Liver (tissue), 9 donors: ENCODE results near the gene PACS1. TPM values are rescaled to one million over a fixed set of nuclear protein-coding genes. Genes with fewer than 3 reads are reported as not detected.

Experiments used
- DNase-seq: peaks from one replicate; pipeline ENCODE4 v3.0.0-alpha.2; 2017; ENCODE audit warnings: low spot score
- H3K27ac ChIP-seq, 2 donors: one replicate each; pipeline ENCODE4 v1.7.0; 2013; ENCODE audit warnings: inconsistent platforms in 2 of 2, low read length in 2 of 2, control low read depth in 1 of 2, low read depth in 1 of 2, mild to moderate bottlenecking in 1 of 2
- H3K27me3 ChIP-seq, 4 donors: one replicate each; pipeline versions ENCODE4 v1.6.1 to v1.7.0; 2013; ENCODE audit warnings: low read length in 3 of 4, inconsistent platforms in 1 of 4, mild to moderate bottlenecking in 1 of 4, moderate library complexity in 1 of 4; ENCODE audit not compliant: control insufficient read depth in 4 of 4, insufficient read depth in 4 of 4
- H3K36me3 ChIP-seq, 4 donors: one replicate each; pipeline versions ENCODE4 v1.6.1 to v1.7.0; 2013; ENCODE audit warnings: low read length in 3 of 4, mild to moderate bottlenecking in 3 of 4, low read depth in 1 of 4, moderate library complexity in 1 of 4; ENCODE audit not compliant: control insufficient read depth in 4 of 4, insufficient read depth in 3 of 4
- H3K4me1 ChIP-seq, 4 donors: one replicate each; pipeline versions ENCODE4 v1.6.1 to v1.7.0; 2013; ENCODE audit warnings: low read length in 3 of 4, mild to moderate bottlenecking in 3 of 4, moderate library complexity in 1 of 4; ENCODE audit not compliant: control insufficient read depth in 4 of 4, insufficient read depth in 4 of 4
- H3K4me3 ChIP-seq, 3 donors: one replicate each; pipeline versions ENCODE4 v1.6.1 to v1.7.0; 2013; ENCODE audit warnings: low read length in 3 of 3, control low read depth in 1 of 3, low read depth in 1 of 3, mild to moderate bottlenecking in 1 of 3
- H3K9ac ChIP-seq, 2 donors: one replicate each; pipeline ENCODE4 v1.7.0; 2013; ENCODE audit warnings: low read length in 2 of 2, mild to moderate bottlenecking in 2 of 2, moderate library complexity in 2 of 2, control low read depth in 1 of 2, low read depth in 1 of 2
- H3K9me3 ChIP-seq, 4 donors: one replicate each; pipeline versions ENCODE4 v1.6.1 to v1.7.0; 2013; ENCODE audit warnings: low read length in 3 of 4; ENCODE audit not compliant: control insufficient read depth in 4 of 4
- ATF3 ChIP-seq: IDR thresholded peaks from 2 replicates; pipeline ENCODE4 v1.6.1; 2016; ENCODE audit warnings: antibody characterized with exemption
- CTCF ChIP-seq: fragments of 150-350 bp; IDR thresholded peaks from 2 replicates; pipeline ENCODE4 v1.5.1; 2017; ENCODE audit warnings: improper control_type of control experiment, low read depth, low read length; ENCODE audit not compliant: missing input control
- EGR1 ChIP-seq, 2 donors: IDR thresholded peaks; 2 replicates each; pipeline ENCODE4 v1.6.1; 2016 to 2018; ENCODE audit warnings: antibody characterized with exemption in 2 of 2, low read depth in 2 of 2
- FOXA1 ChIP-seq: IDR thresholded peaks from 2 replicates; pipeline ENCODE4 v1.6.1; 2016; ENCODE audit warnings: antibody characterized with exemption
- FOXA2 ChIP-seq: IDR thresholded peaks from 2 replicates; pipeline ENCODE4 v1.6.1; 2016; ENCODE audit warnings: antibody characterized with exemption
- GABPA ChIP-seq, 2 donors: IDR thresholded peaks in 1 of 2; conservative IDR thresholded peaks in 1 of 2; 2 replicates each; pipeline ENCODE4 v1.6.1; 2016; ENCODE audit warnings: antibody characterized with exemption in 2 of 2, mild to moderate bottlenecking in 1 of 2, moderate library complexity in 1 of 2
- HNF4A ChIP-seq, 2 donors: conservative IDR thresholded peaks; 2 replicates each; pipeline ENCODE4 v1.6.1; 2016; ENCODE audit warnings: antibody characterized with exemption in 2 of 2, mild to moderate bottlenecking in 2 of 2
- HNF4G ChIP-seq: IDR thresholded peaks from 2 replicates; pipeline ENCODE4 v1.6.1; 2016; ENCODE audit warnings: antibody characterized with exemption
- JUND ChIP-seq, 2 donors: IDR thresholded peaks; 2 replicates each; pipeline ENCODE4 v1.6.1; 2016; ENCODE audit warnings: antibody characterized with exemption in 2 of 2
- MAX ChIP-seq: IDR thresholded peaks from 2 replicates; pipeline ENCODE4 v1.6.1; 2016; ENCODE audit warnings: antibody characterized with exemption
- NR2F2 ChIP-seq: IDR thresholded peaks from 2 replicates; pipeline ENCODE4 v1.6.1; 2016; ENCODE audit warnings: antibody characterized with exemption
- RAD21 ChIP-seq, 2 donors: IDR thresholded peaks; 2 replicates each; pipeline ENCODE4 v1.6.1; 2016; ENCODE audit warnings: antibody characterized with exemption in 2 of 2, mild to moderate bottlenecking in 2 of 2
- REST ChIP-seq: IDR thresholded peaks from 2 replicates; pipeline ENCODE4 v1.6.1; 2016; ENCODE audit warnings: antibody characterized with exemption, mild to moderate bottlenecking
- RXRA ChIP-seq, 2 donors: IDR thresholded peaks; 2 replicates each; pipeline ENCODE4 v1.6.1; 2017 to 2018; ENCODE audit warnings: antibody characterized with exemption in 2 of 2, mild to moderate bottlenecking in 1 of 2
- SP1 ChIP-seq: IDR thresholded peaks from 2 replicates; pipeline ENCODE4 v1.6.1; 2018; ENCODE audit warnings: antibody characterized with exemption, mild to moderate bottlenecking
- TAF1 ChIP-seq: conservative IDR thresholded peaks from 2 replicates; pipeline ENCODE4 v1.6.1; 2016; ENCODE audit warnings: antibody characterized with exemption, mild to moderate bottlenecking
- YY1 ChIP-seq: IDR thresholded peaks from 2 replicates; pipeline ENCODE4 v1.6.1; 2016; ENCODE audit warnings: antibody characterized with exemption, mild to moderate bottlenecking
- ZBTB33 ChIP-seq: IDR thresholded peaks from 2 replicates; pipeline ENCODE4 v1.6.1; 2016; ENCODE audit warnings: antibody characterized with exemption
- WGBS: extraction: QIAGEN DNeasy Blood & Tissue Kit; methylation state at CpG from one replicate; pipeline ENCODE4 v1.1.7; 2013; 5-methylcytosine and 5-hydroxymethylcytosine counted together
- polyA plus RNA-seq, 2 donors: library from polyadenylated mRNA; stranded (reverse) in 1 of 2; unstranded in 1 of 2; fragments of 200-250 nt in 1 of 2; fragments of >200 nt in 1 of 2; fragmentation: Nextera tagmentation in 1 of 2; extraction: Ambion mirVana in 1 of 2; gene quantifications; one replicate each; pipeline versions ENCODE4 v1.2.1 to v1.2.3, GENCODE V29; 2013 to 2015
- total RNA-seq, 2 donors: library from RNA; depleted of rRNA; stranded (reverse); fragments of >200 nt; gene quantifications; one replicate each; pipeline ENCODE4 v1.2.3, GENCODE V29; 2014
- donor health status: healthy.
- donor health status: healthy.
- donor health status: healthy.
- donor health status: healthy.
- donor health status: healthy.

PACS1 gene
- total and polyA plus RNA-seq, 4 donors: 2.7 to 9.1 (median 7.3) TPM

GRCh38 chr11:66111158-66111557, 41.1 kb downstream of the PACS1 start:
- 97% methylated on average over 3 of the region's 3 CpGs for WGBS
- H3K36me3 ChIP-seq: no peaks in the 10 kb centered on the region
- no peak for TF ChIP-seq FOXA2
- TF ChIP-seq RXRA (IDR thresholded peaks at IDR 0.05): no peak
- TF ChIP-seq RAD21 (IDR thresholded peaks at IDR 0.05): no peak
- no peak for TF ChIP-seq ZBTB33
- TF ChIP-seq HNF4A (conservative IDR thresholded peaks at IDR 0.05): no peak
- no peak for TF ChIP-seq ATF3
- no peak for TF ChIP-seq EGR1 (IDR thresholded peaks at IDR 0.05; ENCODE audit: low read depth in 2 of 2)
- no peak for TF ChIP-seq FOXA1
- DNase-seq: no peak
- no peaks in the 10 kb centered on the region for H3K27me3 ChIP-seq
- peaks cover 0 to 5% (median 2%) of the 10 kb centered on the region in 4 donors for H3K4me1 ChIP-seq
- H3K4me3 ChIP-seq: no peak overlapping the region
- no peak overlapping the region for H3K27ac ChIP-seq
- H3K9me3 ChIP-seq: no peaks in the 10 kb centered on the region
- H3K9ac ChIP-seq: no peak overlapping the region

- Histone ChIP-seq H3K4me3 (no peak overlapping the region), H3K36me3 (no peaks in the 10 kb centered on the region), H3K9ac (no peak overlapping the region), H3K4me1 (peaks cover 0 to 5% (median 2%) of the 10 kb centered on the region in 4 donors), H3K9me3 (no peaks in the 10 kb centered on the region), H3K27ac (peak overlapping the region in 1 of 2 donors; percentile 28), H3K27me3 (no peaks in the 10 kb centered on the region)
- TF ChIP-seq RXRA (IDR thresholded peaks at IDR 0.05): no peak
- no peak for TF ChIP-seq YY1
- TF ChIP-seq GABPA (IDR thresholded peaks at IDR 0.05 in 1 of 2, conservative IDR thresholded peaks at IDR 0.05 in 1 of 2): no peak
- TF ChIP-seq REST: no peak
- no peak for TF ChIP-seq FOXA2
- no peak for TF ChIP-seq JUND (IDR thresholded peaks at IDR 0.05)
- TF ChIP-seq EGR1 (IDR thresholded peaks at IDR 0.05; ENCODE audit: low read depth in 2 of 2): no peak
- no peak for TF ChIP-seq FOXA1
- TF ChIP-seq CTCF: no peak
- no peak for TF ChIP-seq MAX
- no peak for TF ChIP-seq TAF1
- TF ChIP-seq NR2F2: no peak
- TF ChIP-seq SP1: no peak
- TF ChIP-seq RAD21 (IDR thresholded peaks at IDR 0.05): no peak
- no peak for TF ChIP-seq HNF4G
- no peak for TF ChIP-seq HNF4A (conservative IDR thresholded peaks at IDR 0.05)
- no peak for TF ChIP-seq ATF3
- 87% methylated on average over 9 of the region's 9 CpGs for WGBS
- DNase-seq: no peak
Measured at GRCh38 chr11:66112041-66112491, 42.0 kb downstream of the PACS1 start.
